GM10847 (cell line): ENCODE measurements around the gene INF2.

Experiments
- POLR2A ChIP-seq: IDR thresholded peaks from 2 replicates; pipeline ENCODE4 v1.6.1; 2011; ENCODE audit not compliant: insufficient read length; ENCODE audit errors: extremely low read depth

The INF2 gene

GRCh38 chr14:104689109-104689880 is at the start of gene INF2:
Gene INF2, plus strand, starts transcription at chr14:104689618. Its CDS starts 11,748 bp downstream, at chr14:104701366.
- peak; percentile 39 for TF ChIP-seq POLR2A

DNA sequence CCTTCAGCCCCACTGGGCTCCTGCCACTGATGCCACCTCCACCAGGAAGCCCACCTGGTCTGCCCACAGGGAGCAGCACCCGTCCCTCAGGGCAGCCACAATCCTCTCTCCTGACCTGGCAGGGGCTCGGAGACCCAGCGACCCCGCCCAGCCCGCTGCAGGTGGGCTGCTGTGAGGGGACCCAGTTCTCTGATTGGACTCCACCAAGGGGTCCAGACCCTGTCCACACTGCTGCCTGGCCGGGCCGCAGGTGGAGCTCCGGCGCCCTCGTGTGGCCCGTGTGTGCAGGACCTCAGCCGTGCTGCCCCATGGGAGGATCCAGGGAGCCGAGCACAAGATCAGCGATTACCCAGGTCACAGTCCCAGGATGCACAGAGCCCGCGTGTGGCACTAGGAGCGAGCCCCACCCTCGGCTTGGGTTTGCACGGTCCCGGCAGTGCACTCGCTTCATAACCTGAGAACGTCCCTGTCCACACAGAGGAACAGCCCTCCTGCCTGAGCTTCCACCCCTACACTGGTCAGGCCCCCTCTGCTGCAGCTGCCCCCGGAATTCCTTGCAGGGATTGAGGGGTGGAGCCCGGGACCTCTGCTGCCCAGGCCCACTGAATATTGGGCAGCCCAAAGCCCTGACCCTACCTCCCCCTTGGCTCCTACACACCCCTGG is 49.4 kb upstream of the INF2 start:
- no peak for TF ChIP-seq POLR2A

- no peak for TF ChIP-seq POLR2A
These were observed 48.7 kb upstream of the INF2 start for GRCh38 chr14:104640681-104641080.

DNA sequence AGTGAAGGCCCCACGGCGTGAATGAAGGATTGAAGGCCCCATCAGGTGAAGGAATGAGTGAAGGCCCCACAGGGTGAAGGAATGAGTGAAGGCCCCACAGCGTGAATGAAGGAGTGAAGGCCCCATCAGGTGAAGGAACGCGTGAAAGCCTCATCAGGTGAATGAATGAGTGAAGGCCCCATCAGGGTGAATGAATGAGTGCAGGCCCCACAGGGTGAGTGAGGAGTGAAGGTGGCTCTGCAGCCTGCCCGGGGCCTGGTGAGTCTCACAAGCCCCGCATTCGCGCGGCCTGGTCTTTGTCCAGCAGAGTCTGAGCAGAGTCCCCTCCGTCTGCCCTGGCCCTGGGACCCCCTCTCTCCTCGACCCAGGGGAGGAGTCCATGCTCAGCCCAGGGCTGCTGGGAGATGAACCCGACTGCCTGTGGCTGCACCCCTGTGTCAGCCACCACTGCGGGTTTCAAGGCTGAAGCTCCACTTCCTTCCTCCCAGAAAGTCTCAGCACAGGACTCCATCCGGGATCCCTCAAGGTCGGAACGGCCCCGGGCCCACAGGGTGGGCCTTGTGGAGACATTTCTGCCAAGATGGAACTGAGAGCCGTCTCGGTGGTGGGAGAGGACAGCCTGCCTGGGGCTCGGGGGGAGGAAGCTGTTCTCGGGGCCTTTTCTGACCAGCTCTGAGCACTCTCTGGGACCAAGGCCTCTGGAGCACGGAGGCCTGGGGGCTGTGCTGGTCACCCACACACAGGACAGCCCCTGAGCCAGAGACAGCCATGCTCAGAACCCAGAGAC is 47.5 kb upstream of the INF2 start:
- no peak for TF ChIP-seq POLR2A

DNA sequence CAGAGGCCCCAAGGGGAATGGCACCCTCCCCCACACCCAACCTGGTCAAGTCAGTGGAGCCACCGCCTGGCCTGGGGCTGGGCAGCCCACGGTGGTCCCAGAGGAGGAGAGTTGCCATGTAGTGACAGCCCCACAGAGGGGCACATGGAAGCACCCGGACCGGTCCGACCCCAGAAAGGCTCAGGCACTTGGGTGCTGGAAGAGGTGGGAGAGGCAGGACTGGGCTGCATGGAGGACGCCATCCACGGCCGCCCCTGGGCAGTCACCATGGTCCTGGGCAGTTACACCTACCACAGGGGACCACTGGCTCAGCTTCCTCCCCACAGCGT is 46.9 kb upstream of the INF2 start:
- no peak for TF ChIP-seq POLR2A

- TF ChIP-seq POLR2A, result no peak
These were observed 46.1 kb upstream of the INF2 start for GRCh38 chr14:104643306-104643705.

- no peak for TF ChIP-seq POLR2A
These were observed 45.3 kb upstream of the INF2 start for GRCh38 chr14:104644091-104644635.

- no peak for TF ChIP-seq POLR2A
These were observed 44.6 kb upstream of the INF2 start for GRCh38 chr14:104644656-104645378.

DNA sequence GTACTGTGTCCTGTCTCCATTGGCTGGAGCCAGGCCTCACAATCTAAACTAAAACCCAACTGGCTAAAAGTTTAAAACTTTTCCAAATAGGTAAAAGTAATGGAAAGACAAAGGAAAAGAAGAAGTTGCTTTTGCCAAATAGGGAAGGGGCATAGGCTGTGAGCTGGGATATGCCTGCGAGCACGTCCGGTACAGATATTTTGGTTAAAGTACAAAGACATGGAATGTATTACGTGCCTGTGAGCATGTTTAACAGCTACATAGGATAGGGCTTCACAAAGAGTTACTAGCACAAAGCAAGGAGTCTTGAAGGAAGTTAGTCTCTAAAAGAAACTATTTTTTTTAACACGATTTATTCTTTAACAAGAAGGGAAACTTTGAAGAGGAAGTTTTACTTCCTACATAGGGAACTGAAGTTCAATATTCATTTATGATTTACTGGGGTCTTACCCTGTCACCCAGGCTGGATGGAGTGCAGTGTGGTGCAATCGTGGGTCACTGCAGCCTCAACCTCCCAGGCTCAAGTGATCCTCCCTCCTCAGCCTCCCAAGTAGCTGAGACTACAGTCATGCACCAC is 41.9 kb upstream of the INF2 start:
- no peak for TF ChIP-seq POLR2A

GRCh38 chr14:104650057-104650980 is 39.1 kb upstream of the INF2 start:
- TF ChIP-seq POLR2A, result no peak

- no peak for TF ChIP-seq POLR2A
These were observed 38.2 kb upstream of the INF2 start for GRCh38 chr14:104650981-104651875.

- TF ChIP-seq POLR2A, result no peak
These were observed 37.5 kb upstream of the INF2 start for GRCh38 chr14:104651876-104652260.

- no peak for TF ChIP-seq POLR2A
These were observed 37.0 kb upstream of the INF2 start for GRCh38 chr14:104652386-104652785.
